Pons (tissue), 1 donor: ENCODE measurements around the gene TEX19.
A peak's percentile ranks its signal among the peaks of the same experiment; 100 is the strongest.

ENCODE experiments used
- DNase-seq: peaks from one replicate; pipeline ENCODE4 v3.0.0-alpha.2; 2016; ENCODE audit warnings: low spot score

The TEX19 gene

DNA sequence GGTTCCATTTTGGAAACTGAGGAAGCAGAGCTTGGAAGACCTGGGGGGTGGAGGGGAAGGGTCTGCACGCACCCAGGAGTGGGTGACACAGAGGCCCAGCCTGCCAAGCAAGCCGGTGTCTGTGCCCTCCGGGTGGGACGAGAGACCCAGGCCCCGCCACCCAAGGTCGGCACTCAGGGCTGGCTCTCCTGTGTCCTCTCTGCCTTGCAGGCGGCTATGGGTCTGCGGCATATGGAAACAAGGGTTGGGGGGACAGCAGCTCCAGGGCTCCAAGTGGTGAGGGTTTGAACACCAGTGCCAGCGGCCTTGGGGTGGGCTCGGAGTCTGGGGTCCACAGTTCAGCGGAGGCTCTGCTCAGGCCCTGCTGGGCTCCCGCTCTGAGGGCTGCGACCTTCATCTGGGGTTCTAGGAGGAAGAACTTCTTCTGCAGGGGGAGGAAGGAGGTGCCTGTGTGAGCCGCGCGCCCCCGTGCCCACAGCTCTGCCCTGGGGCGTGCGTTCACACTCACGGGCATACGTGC is 37.0 kb upstream of the TEX19 start:
- DNase-seq: no peak

DNA sequence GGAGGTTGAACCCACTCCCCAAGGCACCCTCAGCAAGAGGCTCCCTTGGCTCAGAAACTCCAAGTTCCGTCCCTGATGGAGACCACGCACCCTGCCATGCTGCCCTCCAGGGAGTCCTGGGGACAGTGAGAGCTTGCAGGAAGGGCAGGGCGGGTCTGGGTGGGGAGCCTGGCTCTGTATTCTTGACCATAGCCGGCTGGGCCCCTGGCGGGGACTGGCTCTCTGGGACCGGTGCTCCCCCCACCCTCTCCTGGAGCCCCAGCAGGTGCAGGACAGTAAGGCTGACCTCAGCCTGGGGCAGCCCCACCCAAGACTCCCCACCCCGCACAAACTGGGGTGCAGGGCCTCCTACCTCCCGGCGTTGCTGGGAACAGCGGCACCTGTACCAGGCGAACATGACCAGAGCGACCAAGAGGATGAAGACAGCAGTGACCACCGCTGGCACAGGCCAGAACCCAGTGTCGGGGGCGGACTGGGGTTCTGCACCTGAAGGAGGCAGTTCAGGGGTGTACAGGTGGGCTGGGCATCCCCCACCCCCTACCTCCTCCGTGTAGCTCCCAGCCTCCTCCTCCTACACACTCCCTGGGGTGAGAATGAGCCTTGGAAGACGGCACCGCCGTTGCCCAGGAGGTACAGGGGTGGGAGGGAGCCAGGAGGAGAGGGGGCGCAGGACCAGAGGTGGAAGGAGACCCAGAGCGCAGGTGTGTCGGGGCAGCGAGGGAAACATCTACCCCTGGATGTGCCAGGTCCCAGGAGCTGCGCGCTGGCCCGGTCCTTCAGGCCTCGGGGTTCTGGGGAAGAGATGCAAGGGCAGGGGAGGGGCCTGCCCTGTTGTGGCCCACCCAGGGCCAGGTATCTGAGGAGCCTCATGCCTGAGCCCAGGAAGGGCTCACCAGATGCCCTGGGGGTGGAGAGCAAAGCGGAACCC is 36.3 kb upstream of the TEX19 start:
- DNase-seq: no peak

DNA sequence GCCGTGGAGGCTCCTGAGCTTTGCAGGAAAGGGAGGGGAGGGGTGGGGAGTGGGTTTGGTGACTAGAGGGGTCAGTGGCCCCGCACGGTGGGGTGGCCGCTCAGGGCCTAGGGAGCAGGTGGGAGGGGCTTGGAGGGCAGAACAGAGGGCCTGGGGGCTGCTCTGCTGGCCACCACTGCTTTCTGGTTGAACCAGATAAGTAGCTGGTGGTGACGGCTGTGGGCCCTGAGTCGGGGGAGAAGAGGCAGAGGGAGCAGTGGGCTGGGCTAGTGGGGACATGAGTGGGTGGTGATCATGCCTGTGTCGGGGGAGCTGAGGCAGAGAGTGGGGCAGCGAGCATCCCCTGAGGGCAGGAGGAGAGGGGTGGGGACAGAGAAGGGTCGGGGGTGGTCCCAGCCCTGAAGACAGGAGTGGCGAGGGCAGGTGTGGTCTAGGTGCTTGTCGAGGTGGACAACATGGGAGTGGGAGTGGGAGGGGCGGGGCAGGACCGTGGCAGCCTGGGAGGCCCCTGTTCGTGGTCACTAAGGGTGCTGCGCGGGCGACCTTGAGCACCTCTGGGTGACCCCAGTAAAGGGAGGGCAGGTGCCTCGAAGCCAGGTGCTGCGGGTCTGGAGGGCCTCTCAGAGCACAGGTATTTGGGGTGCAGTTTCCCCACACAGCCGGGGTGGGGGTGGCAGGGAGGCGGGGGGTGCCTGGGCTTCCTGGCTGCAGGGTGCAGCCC is 35.4 kb upstream of the TEX19 start:
- DNase-seq: no peak

DNA sequence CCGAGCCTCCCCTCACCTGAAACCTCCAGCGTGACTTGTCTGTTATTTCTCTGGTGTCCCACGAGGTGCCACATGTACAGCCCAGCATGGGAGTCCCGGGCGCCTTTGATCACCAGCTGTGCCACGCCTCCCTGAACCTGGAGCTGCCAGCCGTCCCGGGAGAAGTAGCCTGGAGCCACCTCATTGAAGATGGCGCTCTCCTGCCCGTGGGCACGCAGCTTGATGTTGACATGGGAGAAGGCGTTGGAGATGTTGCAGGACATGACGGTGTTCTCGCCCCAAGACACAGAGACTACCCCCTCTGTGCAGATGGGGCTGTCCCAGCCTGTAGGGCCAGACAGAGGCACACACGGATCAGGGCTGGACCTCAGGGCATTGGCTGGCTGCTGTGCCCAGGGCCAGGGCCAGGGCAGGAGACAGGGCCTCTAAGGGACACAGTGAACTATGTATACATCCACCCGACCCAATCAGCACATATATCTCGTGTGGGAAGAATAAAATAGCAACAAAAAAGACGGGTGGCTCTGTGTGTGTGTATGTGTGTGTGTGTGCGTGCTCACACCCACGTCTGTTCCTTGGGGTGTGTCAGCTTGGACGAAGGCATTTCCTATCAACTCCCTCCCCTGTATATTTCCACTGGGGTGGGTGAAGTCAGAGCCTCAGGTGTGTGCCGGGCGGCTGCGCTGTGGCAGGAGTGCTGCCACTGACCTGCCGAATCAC is 34.3 kb upstream of the TEX19 start:
- no peak for DNase-seq

DNA sequence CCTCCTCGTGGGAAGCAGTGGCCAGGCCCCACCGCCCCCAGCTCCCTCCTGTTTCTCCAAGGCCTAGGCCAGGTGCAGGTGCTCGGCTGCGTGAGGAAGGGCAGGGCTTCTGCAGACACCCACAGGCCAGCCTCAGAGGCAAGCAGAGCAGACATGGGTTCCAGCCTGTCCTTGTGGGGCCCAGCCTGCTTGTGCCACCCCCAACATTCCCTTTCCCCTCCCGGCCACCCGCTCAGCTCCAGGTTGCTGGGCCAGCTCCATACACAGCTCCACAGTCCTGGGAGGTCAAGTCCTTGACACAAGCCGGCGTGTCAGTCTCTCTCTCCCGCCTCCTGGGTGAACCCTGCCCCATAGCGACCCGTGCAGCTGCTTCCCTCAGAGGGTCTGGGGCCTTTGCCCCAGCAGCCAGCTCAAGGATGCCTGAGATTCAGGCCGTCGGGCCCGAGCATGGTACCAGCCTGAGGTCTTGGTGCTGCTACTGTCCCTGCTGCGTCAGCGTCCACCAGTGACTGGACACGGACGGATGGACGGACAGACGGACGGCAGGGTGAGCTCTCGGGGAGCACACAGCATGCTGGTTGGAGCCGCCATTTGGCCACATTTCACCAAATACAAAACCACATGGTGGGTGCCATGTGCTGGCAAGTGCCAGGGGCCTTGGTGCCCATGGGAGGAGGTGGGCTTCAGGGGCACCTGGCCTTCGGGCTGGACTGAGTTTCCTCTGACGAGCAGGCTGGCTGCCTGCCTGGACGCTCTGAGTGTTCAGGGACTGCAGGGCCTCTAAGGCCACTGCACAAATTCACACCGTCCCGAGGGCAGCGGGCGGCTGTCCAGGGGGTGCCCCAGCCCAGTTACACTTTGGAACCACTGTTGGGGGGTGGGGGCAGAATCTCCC is 33.5 kb upstream of the TEX19 start:
- DNase-seq: no peak

DNA sequence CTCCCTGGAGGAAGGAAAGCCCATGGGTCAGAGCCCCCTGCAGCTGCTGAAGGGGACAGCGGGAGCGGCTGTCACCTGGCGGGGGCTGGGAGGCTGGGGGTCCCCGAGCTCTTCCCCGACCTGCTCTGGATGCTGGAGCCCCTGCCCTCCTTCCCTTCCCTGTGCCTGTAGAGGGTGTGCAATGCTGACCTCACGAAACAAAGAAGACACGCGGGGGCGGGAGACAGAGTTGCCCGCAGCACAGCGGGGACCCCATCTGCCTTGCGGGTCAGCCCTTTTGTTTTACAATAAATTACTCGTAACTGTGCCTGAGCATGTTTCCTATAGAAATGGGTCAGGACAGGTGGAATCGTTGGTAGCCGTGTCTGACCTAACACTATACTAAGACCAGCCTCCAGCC is 31.8 kb upstream of the TEX19 start:
- no peak for DNase-seq

DNA sequence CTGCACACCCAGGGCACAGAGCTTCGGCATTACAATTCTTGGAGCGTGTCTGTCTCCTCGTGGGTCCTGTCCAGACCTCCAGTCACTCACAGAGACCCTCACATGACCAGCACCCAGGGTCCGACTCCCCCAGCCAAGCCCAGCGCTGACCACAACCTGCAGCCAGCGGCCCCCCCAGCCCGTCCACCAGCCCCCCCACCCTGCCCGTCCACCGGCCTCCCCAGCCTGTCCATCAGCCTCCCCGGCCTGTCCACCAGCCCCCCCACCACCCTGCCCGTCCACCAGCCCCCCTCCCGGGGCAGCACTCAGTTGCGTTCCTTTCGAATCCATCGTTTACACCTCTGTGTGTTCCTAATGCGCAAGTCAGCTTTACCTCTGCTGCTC is 31.3 kb upstream of the TEX19 start:
- no peak for DNase-seq

DNA sequence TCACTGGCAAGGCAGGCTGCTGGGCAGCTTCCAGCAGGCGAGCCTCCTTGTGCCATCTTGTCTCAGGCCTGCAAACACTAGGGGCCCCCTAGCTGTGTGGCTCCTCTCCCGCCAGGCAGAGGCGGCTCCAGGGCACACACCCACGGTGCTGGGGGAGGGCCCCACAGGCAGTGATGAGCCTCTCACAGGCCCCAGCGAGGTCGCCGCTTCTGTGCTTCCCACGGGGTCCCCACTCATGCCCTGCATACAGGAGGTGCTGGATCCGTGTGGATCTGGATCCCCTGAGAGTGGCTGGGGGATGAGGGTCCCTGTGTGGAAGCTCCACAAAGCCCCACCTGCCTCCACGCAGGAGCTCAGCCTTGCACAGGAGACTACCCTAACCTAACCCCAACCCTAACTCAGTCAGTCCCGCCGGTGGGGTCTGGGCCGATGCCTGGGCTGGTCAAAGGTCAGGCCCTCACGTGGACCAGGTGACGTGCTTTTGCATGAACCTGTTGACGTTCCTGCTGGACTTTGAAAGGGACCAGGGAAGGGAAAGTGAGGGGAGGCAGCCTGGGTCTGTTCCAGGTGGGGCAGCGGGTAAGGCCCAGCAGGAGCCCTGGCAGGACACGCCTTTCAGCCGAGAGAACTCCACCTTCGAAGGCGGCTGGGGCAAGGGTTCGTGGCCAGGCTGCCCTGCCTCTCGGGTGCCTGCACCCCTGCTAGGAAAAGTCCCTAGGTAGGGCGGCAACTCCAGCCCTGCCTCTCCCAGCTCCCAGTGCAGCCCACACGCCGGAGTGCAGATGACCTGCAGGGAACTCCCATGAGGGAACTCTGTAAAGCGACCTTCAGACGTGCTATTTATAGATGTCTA is 30.7 kb upstream of the TEX19 start:
- no peak for DNase-seq

DNA sequence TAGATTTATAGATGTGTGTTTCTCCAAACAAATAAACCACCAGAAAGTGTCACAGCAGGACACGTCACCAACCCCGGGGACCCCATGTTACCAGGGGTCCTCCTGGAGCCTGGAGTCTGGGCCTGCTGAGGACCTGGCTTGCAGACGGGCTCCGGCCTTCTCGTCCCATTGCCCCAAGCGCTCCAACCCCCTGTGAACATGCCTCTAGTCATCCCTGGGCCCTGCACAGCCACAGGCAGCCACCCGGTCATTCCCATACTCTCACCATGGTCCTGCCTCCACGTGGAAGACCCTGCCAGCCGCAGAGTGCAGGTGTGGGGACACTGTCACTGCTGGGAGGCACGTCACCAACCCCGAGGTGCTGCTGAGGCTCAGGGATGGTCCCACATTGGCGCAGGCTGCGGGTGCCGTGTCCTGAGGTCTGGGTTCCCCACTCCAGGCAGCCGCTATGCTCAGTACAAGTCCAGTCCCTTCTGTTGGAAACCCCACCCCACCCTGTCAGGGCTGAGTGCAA is 30.0 kb upstream of the TEX19 start:
- DNase-seq: no peak

DNA sequence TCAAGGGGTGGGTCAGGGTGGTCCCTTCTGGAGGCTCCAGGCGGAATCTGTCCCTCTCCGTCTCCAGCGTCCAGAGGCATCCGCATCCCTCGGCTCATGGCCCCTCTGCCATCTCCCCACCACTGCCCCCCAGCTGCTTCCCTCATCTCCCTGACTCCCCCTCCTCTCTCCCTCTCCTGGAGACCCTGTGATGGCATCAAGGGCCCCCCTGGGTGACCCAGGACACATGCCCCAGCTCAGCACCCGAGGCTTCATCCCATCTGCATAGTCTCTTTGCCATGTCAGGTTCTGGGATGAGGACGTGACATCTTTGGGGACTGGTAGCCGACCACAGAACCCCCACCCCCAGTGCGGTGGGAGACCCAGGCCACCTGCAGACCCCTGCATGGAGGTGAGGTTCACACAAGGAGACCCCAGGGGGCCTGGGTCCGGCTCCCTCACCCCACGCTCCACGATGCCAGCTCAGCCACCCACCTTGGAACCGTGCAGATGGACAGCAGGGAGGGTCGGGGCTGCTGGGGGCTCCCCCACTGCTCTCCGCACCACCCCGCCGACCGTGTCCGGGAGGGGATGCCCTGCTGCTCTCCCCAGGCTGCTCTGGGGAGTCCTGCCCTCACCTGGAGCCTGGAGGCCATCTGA is 29.2 kb upstream of the TEX19 start:
- DNase-seq: no peak

DNA sequence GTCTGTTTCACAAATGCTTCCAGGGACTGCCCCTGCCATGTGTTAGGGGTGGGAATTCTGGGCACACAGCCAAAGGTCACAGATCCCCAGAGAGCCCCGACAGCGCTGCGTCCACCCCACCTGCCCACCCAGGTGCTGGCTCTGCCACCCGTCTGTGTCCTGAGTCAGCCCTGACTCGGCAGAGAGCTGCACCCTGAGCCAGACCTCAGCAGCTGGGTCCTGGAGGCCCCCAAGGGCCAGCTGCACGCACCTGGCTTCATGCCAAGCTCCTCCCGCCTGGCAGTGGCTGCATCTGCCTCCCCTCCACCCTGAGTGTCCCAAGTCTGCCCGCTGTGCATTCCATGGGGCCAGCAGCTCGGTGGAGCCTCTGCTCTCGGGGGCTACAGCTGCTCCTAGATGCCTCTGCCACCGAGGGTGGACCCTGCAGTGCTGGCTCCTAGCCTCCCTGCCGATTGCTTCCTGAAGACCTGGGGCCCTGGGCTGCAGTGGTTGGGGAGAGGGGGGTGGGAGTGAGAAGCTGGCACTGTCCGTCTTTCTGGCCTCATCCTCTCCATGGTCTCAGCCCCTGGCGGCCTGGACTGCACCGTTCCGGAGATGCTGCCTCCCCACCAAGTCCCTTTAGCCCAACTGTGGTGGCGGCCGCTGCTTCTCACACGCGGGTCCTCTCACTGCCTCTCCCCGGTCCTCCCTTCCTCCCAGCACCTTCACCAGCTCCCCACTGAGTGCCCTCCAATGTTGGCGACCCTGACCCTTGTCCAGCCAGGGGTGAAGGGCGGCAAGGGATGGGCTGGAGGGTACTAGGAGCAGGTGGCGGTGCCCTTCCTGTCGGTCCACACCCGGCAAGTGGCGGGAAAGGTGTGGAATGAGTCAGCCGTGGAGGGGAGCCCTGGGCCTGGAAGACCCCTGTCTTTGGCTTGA is 28.5 kb upstream of the TEX19 start:
- DNase-seq: no peak

DNA sequence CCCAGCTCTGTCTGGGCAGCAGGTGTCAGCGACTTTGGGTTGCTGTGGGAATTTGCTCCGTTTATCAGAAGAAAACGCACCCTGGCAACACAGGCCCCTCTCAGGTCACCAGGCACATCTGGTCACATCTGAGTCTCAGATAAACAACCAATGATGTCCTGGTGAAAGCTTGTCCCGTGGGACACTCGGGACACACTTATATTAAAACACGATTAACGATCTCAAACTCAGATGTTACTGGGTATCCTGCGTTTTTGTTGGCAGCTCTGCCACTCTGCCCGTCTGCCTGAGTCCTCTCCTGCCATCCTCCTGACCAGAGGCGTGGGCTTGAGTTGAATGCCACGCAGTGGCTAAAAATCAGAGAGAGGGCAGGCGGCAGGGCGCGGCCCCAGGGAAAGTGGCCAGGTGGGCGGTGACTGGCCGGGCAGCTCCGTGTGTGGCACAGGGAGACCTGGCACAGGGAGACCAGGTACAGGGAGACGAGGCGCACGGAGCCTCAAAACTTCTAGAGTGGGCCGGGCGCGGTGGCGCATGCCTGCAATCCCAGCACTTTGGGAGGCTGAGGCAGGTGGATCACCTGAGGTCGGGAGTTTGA is 27.6 kb upstream of the TEX19 start:
- DNase-seq: no peak

DNA sequence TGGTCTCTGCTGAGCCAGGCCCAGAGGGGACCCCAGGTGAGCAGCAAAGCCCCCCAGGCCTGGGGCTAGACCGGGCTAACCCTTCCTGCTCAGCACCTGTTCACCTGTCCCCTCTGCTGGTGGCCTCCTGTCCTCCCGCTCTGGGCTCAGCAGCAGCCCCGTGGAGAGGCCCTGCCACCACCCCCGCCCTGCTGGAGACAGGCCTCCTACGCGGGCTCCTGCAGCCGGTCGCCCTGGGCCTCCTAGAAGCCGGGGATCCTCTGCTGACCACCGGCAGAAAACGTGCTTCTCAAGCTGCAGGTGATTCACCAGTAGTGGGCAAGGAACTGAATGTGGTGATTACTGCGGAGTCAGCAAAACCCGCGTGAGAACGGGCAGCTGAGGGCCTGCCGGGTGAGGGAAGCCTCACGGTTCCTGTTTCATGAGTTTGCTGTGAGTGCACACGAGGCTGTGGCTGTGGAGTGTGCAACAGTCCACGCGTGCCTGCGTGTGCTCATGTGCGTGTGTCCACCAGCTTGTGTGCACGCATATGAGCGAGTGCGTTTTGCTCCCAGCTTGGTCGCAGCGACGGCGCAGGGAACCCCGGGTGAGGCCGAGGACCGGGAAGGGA is 26.3 kb upstream of the TEX19 start:
- peak; percentile 42 for DNase-seq

DNA sequence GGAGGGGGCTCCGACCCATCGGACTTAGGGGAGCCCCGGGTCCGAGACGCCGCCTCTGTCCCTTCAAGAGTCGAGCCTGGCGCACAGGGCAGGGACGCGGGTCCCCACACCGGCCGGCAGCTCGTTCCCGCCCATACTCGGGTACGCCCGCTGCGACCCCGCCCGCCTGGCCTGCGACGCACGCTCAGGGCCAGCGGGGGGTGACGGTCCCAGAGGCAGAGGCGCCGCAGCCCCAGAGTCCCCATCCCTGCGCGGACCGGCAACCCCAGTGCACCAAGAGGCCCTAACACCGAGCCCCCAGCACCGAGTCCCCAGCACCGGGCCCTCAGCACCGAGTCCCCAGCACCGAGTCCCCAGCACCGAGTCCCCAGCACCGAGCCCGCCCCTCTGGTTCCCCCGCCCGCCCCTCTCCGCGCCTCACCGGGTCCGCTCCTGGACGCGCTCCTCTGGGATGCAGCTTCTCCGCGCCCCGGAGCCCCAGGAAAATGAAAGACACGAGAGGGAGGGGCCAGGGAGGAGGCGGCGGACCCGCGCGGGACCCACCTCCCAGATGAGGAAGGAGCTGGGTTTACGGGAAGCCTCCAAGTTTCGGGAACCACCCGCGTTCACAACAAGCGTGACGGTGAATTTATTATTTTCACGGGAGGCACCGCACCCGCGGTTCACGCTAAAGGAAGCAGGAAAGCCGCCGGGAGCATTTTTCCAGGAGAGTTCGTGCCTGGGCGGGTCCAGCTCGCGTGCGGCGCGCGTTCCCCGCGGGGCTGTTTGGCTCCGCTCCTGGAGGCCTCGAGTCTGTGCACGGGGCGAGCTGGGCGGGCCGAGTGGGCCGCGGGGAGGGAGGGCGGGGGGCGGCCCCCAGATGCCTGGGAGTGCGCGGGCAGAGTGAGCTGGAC is 25.5 kb upstream of the TEX19 start, which contains the start of gene SECTM1:
TSS of gene SECTM1 (minus strand) at position 488 of the 893 bp plus-strand sequence. CDS start 6,526 bp downstream, outside the sequence.
- no peak for DNase-seq

DNA sequence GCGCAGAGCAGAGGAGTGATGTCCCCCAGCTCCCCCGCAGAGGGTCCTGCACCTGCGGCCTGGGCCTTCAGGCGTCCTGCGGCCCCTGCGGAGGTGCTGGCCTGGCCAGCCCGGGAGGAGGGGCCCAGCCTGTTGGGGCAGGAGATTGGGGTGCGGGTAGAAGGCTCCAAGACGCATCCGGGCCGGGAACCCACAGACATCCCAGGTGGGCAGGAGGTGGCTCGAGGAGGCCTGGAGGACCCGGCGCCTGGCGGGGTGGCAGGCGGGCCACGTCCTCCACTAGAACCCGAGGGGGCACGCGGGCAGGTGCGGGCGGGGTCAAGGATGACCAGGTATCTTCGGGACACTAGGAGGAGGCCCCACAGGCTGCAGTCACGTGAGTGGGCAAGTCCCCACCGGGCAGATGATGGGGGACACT is 24.8 kb upstream of the TEX19 start:
- no peak for DNase-seq

DNA sequence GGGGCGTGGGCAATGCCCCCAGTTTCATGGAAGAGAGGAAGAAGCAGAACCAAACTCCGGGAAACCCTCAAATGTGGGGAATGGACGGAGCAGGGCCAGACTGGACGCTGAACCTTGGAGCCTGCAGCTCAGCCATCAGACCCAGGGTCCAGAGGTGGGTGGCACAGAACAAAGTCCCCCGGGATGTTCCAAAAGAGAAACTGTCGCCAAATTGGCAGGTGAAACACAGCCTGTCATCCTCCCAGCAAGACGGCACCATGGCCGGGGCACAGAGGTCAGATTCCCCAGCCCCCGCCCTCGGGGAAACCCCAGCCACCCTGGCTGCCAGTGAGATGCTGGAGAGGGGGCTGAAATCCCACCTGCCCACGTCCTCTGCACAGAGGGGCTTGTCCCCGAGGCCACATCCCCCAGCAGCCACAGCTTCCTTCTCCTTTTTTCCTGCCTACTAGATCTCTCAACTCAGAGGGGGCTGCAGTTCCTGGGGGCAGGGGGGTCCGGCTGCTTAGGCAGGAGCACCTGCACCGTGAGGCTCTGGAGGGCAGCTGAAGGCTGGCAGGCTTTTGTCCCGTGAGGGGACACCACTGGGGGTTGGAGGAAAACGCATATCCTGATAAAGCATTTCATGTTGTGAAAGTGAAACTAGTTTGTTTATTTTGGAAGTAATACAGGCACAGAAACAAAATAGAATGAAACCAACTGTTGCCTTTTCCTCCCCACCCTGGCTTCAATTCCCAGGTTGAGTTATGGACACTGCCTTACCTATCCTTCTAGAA is 24.2 kb upstream of the TEX19 start:
- no peak for DNase-seq
